DMS153 (cell line): ENCODE measurements around the gene CFAP410.
"Not testable (repeated sequence)": the region's sequence is repeated elsewhere in the genome, so short reads cannot be mapped to it uniquely, and the experiment has no call there.

Experiments
- DNase-seq: peaks from one replicate; lab custom pipeline; 2025; lab: John Stamatoyannopoulos, UW

Gene CFAP410

DNA sequence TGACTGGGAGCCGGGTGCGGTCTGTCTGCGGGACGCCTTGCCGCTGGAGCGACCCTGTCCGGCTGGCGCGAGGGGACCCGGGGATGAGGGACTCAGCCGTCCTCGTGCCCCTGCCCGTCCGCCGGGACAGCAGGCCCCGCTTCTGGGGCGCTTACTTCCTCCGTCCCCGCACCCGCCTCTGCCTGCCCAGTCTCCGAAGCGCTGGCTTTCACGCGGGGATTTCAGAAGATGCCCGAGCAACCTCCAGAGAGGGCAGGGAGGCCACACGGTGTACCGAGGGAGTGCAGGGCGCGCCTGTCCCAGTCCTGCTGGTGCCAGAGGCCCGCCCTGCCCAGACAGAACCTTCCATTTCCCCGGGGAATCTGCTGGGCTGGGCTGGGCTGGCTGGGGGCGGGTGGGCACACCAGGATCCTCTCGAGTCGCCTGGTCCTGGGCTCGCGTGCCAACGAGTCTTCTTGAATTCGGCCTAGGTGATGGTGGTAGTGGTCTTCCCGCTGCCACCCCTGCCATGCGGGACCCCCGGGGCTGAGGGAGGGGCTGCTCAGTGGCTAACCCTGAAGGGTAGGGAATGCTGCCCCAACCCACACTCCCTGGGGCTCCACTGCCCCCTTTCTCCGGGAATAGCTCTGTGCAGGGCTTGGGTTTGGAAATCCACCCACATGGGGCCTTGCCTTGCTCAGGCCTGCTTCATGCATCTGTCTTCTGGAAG lies 11.7 kb upstream of the CFAP410 start:
- no peak for DNase-seq

- no peak for DNase-seq
Measured at GRCh38 chr21:44349847-44350772, 10.9 kb upstream of the CFAP410 start.

DNA sequence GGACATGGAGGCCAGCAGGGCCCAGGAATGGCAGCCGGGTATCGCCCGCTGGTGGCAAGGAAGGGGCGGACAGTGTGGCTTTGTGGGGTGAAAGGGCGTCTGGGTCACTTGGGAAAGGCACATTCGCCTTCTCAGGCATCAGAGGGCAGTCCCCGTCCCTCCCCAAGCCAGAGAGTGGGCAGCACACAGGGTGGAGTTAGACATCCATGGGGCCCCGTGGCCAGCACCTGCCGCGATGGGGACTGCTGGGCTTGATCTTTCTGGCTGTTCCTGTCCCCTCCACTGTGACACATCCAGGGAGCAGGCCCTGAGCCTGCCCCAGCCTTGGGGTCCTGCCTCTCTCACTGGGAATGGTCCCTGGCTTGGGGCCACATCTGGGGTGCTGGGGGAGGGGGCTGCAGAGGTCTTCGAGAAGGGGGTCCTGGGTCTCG lies 10.2 kb upstream of the CFAP410 start:
- DNase-seq = no peak

DNA sequence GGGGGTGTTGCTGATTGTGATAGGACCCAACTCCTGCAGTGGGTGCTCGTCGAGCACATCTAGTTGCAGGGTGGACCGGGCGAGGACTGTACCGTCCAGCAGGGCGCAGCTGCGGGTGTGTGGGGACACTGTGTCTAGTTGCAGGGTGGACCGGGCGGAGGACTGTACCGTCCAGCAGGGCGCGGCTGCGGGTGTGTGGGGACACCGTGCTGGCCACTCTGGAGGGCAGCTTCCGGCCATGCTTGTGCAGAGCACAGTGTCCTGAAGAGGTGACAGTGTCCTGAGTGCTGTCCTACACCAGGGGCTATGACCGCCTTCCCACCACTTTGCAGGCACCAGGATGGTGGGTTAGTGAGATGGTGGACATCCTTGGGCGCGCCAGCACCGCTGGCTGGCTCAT lies 9.7 kb upstream of the CFAP410 start:
- DNase-seq = no peak

DNA sequence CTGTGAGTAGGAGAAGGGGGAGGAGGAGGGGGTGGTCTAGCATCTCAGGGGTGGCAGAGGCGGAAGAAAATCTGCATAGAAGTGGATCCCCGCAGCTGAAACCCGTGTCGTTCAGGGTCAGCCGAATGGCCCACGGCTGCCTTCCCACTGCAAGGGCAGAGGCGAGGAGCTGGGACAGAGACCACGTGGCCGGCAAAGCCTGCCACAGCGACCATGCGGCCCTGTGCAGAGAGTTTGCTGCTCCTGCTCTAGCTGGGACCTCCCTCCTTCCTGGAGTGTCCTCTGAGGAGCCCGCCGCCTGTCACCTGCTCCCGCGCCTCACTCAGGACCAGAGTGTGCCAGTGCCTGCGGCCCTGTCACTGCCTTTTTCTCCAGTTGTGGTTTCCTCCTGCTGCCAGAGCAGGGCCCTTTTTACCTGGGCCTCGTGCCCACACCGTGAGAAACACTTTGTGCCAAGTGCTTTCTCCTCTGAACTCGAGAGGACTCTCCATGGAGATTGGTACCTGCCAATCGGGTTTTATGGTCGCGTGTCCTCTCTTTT lies 8.8 kb upstream of the CFAP410 start:
- peak; percentile 58 for DNase-seq

DNA sequence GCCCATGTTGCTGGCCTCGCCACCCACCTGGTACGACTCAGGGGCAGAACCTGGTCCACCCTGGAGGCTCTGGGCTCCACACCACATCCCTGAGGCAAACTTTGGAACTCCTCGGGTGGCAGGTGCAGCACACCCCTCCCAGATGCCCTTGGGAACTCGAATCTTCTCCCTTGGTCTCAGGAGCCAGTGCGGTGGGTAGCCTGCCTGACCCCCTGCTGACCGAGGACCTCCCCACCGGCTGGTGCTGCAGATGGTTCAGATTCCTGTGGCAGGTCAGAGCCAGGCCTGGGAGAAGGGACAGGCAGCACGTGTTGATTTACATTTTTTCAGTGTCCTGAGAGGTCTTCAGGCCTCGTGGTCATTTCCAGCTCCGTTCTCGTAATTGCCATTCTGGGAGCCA lies 6.3 kb upstream of the CFAP410 start:
- DNase-seq = no peak

DNA sequence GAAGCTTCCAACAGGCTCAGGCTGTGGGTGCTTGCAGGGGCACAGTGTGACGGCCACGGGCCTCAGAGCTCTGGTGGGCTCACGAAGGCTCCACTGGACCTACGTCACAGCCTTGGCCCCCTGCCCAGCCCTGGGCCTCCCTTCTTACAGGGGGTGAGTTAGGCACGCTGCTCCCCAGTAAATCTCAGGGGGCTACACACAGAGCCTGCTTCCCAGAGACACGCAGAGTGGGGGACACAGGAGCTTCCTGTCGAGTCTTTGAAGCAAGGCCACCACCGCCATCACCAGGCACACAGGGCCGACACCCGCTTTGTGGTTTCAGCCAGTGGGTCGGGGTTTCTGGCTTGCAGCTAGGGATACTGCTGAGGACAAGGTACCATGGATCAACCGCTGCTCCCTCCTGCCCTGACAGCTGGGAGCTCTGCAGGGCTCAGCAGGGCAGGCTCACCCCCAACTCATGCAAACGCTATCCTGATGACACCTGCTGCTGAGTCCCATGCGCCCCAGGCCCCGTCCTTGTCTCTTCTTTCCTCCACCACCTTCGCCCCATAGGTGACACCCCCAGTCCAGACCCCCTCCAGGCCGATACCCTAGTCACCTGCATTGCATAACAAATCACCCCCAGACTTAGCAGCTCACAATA lies 5.5 kb upstream of the CFAP410 start:
- DNase-seq = no peak

GRCh38 chr21:44342981-44343380 lies 3.8 kb upstream of the CFAP410 start:
- DNase-seq = not testable (repeated sequence)

DNA sequence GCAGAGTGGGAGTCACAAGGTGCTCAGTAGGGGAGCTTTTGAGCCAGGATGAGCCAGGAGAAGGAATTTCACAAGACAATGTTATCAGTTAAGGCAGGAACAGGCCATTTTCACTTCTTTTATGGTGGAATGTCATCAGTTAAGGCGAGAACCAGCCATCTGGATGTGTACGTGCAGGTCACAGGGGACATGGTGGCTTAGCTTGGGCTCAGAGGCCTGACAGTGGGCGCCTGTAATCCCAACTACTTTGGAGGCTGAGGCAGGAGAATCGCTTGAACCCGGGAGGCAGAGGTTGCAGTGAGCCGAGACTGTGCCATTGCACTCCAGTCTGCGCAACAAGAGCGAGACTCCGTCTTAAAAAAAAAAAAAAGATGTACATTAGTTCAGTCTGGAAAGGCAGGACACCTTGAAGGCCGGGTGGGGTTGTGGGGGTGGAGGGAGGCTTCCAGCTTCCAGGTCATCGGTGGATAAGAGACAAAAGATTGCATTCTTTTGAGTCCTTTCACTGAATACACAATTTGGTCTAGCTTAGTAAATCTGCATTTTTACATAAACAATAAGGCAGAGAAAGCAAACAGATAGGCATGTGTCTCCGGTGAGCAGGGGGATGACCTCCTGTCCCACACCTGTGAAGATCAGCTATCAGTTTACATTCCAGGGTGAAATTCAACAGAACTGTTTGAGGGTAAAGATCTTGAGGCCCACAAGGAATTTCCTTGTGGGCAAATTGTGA lies 2.7 kb upstream of the CFAP410 start:
- not testable (repeated sequence) for DNase-seq

DNA sequence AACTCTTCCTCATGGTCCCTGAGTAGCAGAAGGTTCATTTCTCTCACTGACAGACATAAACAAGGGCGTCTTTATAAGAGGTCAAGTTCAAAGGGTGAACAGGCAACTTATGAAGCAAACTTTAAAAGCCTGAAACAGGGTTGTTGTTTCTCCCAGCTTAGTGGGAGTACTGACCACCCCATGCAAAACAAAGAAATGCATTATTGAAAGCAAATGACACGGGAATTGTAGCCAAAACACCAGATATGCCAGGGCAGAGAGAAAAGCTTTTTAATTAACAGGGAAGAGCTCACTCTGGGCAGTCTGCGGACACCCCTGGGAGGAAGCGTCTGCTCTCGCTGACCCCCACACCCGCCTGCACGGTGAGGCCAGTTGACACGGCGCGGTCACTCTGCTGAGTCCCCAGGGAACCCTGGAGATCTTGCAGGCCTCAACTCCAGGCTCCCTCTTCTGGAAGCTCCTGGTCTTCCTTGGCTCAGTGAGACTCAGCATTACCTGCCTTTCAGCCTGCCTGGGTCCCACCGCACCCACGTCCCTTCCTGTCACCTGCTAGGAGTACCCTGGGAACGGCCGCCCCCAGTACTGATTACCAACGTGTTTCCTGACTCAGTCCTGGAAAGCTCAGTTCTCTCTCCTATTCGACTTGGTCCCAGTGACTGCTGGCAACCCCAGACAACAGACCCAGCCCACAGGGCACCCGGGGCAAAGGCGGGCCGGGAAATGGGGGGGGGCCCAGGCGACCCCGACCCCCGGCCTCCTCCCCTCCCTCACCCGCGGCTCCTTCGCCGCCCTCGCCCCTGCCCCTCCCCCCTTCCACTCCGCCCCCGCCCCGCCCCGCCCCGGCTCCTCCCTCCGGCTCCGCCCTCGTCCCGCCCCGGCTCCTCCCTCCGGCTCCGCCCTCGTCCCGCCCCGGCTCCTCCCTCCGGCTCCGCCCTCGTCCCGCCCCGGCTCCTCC lies 972 bp downstream of the CFAP410 start:
- peak; percentile 65 for DNase-seq

GRCh38 chr21:44337449-44337848 lies 1.7 kb downstream of the CFAP410 start:
- DNase-seq = no peak

- DNase-seq = no peak
Measured at GRCh38 chr21:44335266-44336059, 3.7 kb downstream of the CFAP410 start.

- DNase-seq = no peak
Measured at GRCh38 chr21:44334329-44335030, 4.7 kb downstream of the CFAP410 start.

- no peak for DNase-seq
Measured at GRCh38 chr21:44333509-44334328, 5.5 kb downstream of the CFAP410 start.

DNA sequence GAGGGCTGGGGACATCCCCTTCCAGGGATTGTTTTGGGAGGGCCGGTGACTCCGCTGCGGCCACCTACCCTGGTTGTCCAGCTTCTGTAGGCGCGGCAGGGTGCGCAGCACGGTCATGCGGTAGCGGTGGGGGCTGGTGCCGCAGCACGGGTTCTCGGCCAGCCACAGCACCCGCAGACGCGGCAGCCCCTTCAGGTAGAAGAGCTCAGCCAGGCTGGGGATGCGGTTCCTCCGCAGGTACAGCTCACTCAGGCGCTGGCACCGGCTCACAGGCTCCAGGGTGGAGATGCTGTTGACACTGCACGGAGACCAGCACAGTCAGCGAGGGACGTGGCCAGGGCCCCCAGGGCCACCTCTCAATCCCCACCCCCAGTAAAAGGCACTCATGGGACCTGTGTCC lies 6.2 kb downstream of the CFAP410 start:
- no peak for DNase-seq

- no peak for DNase-seq
Measured at GRCh38 chr21:44332383-44332782, 6.8 kb downstream of the CFAP410 start.

GRCh38 chr21:44331650-44332307 lies 7.4 kb downstream of the CFAP410 start:
- no peak for DNase-seq

DNA sequence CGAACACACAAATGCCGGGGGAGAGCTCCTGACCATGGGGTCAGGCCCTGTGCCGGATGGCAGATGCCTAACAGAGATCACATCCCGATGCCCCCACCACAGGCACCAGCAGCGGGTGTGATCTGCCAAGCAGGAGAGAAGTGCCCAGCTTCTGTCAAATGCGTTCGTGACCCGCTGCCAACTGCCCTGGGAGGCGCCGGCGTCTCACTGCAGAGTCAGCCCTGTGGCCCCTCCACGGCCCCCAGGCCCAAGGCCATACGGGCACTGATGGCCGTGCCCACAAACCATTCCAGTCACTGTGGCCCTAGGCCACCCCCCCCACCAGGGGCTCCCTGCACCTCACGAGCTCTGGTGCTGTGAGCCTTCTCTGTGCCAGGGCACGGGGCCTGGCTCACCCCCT lies 8.0 kb downstream of the CFAP410 start:
- DNase-seq = no peak
